Activated naive CD8-positive, alpha-beta T cell (primary cell): Measurements from ENCODE around the gene TXNDC12.
"Not testable (repeated sequence)": the region's sequence is repeated elsewhere in the genome, so short reads cannot be mapped to it uniquely, and the experiment has no call there.

Experiments
- H3K27ac Mint-ChIP-seq: one replicate; pipeline ENCODE4 v1.8.0; 2021; ENCODE audit warnings: mixed read lengths
- H3K27me3 Mint-ChIP-seq: one replicate; pipeline ENCODE4 v1.8.0; 2021; ENCODE audit warnings: mixed read lengths
- H3K36me3 Mint-ChIP-seq: one replicate; pipeline ENCODE4 v1.8.0; 2021; ENCODE audit warnings: mixed read lengths
- H3K4me1 Mint-ChIP-seq: one replicate; pipeline ENCODE4 v1.8.0; 2021; ENCODE audit warnings: low read depth, mixed read lengths
- H3K4me3 Mint-ChIP-seq: one replicate; pipeline ENCODE4 v1.8.0; 2021; ENCODE audit warnings: mild to moderate bottlenecking, mixed read lengths
- H3K9me3 Mint-ChIP-seq: one replicate; pipeline ENCODE4 v1.8.0; 2021; ENCODE audit warnings: low read depth, mixed read lengths

The TXNDC12 gene

GRCh38 chr1:52032124-52032784 is 22.7 kb downstream of the TXNDC12 start:
- peak overlapping the region; percentile 96 for H3K27ac Mint-ChIP-seq
- no peaks in the 10 kb centered on the region for H3K9me3 Mint-ChIP-seq
- H3K36me3 Mint-ChIP-seq, result peaks cover 19% of the 10 kb centered on the region
- no peaks in the 10 kb centered on the region for H3K27me3 Mint-ChIP-seq
- H3K4me1 Mint-ChIP-seq, result peaks cover 30% of the 10 kb centered on the region
- peak overlapping the region; percentile 95 for H3K4me3 Mint-ChIP-seq

DNA sequence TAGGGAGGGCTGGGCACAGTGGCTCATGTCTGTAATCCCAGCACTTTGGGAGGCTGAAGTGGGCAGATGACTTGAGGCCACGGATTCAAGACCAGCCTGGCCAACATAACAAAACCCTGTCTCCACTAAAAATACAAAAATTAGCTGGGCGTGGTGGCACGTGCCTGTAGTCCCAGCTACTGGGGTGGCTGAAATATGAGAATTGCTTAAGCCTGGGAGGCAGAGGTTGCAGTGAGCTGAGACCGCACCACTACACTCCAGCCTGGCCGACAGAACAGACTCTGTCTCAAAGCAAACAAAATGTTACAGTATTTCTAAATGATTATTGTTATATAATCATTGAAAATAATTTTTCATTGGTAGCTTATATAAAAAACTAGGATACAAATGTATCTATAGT is 26.2 kb downstream of the TXNDC12 start:
- H3K27me3 Mint-ChIP-seq, H3K27ac Mint-ChIP-seq, H3K4me3 Mint-ChIP-seq, H3K9me3 Mint-ChIP-seq: not testable (repeated sequence)
- Mint-ChIP-seq H3K36me3 (peaks cover 23% of the 10 kb centered on the region), H3K4me1 (peaks cover 26% of the 10 kb centered on the region)

DNA sequence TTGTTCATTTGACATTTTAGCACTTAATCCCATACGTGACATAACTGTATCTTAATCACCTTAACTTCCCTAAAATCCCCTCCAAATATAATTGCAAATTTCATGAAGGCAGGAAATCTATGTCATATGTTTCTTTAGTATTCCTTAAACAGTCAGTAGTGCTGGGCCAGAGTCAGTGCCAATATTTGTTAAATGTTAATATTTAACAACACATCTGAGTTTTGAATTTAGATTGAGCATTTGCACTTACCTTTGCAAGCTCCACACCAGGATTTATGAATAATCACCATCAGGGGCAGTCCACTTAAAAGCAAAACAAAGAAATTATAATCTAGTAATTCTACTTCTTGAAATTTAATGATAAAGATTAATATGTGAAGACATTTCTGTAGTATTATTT is 26.7 kb downstream of the TXNDC12 start:
- H3K27ac Mint-ChIP-seq, result peak overlapping the region; percentile 30
- H3K36me3 Mint-ChIP-seq, result peaks cover 23% of the 10 kb centered on the region
- H3K9me3 Mint-ChIP-seq, result no peaks in the 10 kb centered on the region
- no peaks in the 10 kb centered on the region for H3K27me3 Mint-ChIP-seq
- no peak overlapping the region for H3K4me3 Mint-ChIP-seq
- H3K4me1 Mint-ChIP-seq, result peaks cover 24% of the 10 kb centered on the region

GRCh38 chr1:52026278-52026677 is 28.7 kb downstream of the TXNDC12 start:
- H3K36me3 Mint-ChIP-seq, result peaks cover 20% of the 10 kb centered on the region
- H3K27ac Mint-ChIP-seq, result no peak overlapping the region
- H3K27me3 Mint-ChIP-seq, result no peaks in the 10 kb centered on the region
- peaks cover 13% of the 10 kb centered on the region for H3K4me1 Mint-ChIP-seq
- no peaks in the 10 kb centered on the region for H3K9me3 Mint-ChIP-seq
- no peak overlapping the region for H3K4me3 Mint-ChIP-seq

DNA sequence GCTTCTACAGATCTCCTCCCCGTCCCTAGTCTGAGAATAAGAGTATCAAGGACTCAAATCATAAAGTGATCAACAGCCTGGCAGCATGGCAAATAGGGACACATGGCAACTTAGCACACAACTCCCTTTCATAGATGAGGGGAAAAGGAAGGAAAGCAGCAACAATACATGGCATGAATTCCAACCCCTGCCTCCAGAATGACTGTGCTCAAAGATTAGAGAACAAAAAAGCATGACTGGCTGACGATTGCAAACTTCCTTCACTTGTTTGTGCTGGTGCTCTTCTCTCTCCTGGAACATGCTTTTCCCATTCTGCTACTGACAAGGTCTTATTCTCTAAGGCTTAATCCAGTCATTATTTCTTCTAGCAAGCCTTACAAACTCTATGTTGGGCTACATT is 32.9 kb downstream of the TXNDC12 start:
- no peaks in the 10 kb centered on the region for H3K9me3 Mint-ChIP-seq
- no peaks in the 10 kb centered on the region for H3K4me1 Mint-ChIP-seq
- no peak overlapping the region for H3K4me3 Mint-ChIP-seq
- no peaks in the 10 kb centered on the region for H3K27me3 Mint-ChIP-seq
- H3K27ac Mint-ChIP-seq, result no peak overlapping the region
- peaks cover 11% of the 10 kb centered on the region for H3K36me3 Mint-ChIP-seq

DNA sequence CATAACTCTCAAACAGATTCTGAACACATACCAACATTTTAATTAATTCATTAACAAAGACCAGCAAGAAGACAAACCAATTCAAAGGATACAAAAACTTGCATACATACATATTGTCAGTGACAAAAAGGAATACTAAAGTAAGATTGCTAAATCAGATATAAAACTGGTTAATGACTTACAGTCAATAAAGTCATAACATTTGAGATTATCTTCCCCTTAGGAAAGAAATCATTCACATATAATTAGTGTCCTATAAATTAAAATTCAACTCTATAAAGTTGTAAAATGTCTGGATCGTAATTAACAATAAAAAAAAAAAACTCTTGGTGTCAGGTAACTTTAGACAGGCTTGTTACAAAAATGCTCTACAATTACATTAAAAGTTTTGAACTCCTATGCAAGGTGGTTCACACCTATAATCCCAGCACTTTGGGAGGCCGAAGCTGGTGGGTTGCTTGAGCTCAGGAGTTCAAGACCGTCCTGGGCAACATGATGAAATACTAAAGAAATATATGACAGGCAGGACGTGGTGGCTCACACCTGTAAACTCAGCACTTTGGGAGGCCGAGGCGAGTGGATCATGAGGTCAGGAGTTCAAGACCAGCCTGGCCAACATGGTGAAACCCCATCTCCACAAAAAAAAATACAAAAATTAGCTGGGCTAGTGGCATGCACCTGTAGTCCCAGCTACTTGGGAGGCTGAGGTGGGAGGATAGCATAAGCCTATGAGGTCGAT is 46.8 kb downstream of the TXNDC12 start:
- Mint-ChIP-seq H3K36me3 (no peaks in the 10 kb centered on the region), H3K4me3 (no peak overlapping the region), H3K9me3 (no peaks in the 10 kb centered on the region), H3K27me3 (peaks cover 10% of the 10 kb centered on the region), H3K4me1 (no peaks in the 10 kb centered on the region), H3K27ac (no peak overlapping the region)

GRCh38 chr1:52007215-52008002 is 47.6 kb downstream of the TXNDC12 start:
- H3K27me3 Mint-ChIP-seq, result peaks cover 13% of the 10 kb centered on the region
- H3K4me3 Mint-ChIP-seq, result no peak overlapping the region
- H3K4me1 Mint-ChIP-seq, result no peaks in the 10 kb centered on the region
- no peaks in the 10 kb centered on the region for H3K36me3 Mint-ChIP-seq
- no peaks in the 10 kb centered on the region for H3K9me3 Mint-ChIP-seq
- H3K27ac Mint-ChIP-seq, result no peak overlapping the region

DNA sequence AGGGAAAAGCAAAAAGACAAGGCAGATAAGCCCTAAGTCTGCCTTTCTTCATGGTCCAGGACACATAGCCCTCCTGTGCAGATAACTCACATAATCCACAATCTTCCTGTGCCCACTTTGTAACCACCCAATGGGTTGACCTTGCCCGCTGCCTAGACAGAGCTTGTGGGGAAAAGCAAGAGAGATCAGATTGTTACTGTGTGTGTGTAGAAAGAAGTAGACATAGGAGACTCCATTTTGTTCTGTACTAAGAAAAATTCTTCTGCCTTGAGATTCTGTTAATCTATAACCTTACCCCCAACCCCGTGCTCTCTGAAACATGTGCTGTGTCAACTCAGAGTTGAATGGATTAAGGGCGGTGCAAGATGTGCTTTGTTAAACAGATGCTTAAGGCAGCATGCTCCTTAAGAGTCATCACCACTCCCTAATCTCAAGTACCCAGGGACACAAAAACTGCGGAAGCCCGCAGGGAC is 48.9 kb downstream of the TXNDC12 start:
- H3K4me1 Mint-ChIP-seq, H3K36me3 Mint-ChIP-seq, H3K4me3 Mint-ChIP-seq, H3K9me3 Mint-ChIP-seq, H3K27ac Mint-ChIP-seq: not testable (repeated sequence)
- H3K27me3 Mint-ChIP-seq, result peaks cover 15% of the 10 kb centered on the region

DNA sequence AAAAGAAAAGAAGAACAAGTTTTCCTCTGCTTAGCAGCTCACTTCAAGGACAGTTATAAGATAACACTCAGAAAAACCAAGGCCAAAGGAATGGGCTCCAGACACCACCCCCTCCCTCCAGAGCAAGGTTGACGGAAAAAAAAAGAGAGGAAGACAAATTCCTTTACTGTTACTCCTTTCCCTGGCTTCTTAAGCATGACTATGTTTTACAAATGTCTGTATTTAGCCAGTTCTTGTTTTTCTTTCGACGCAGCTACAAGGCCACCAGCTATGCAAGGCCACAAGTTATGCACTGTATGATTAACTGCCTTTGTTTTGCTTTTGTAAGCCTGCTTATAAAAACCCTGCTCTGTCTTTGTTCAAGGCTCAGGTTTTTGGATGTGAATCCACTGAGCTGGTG is 49.4 kb downstream of the TXNDC12 start:
- peaks cover 15% of the 10 kb centered on the region for H3K27me3 Mint-ChIP-seq
- H3K4me3 Mint-ChIP-seq, H3K9me3 Mint-ChIP-seq, H3K36me3 Mint-ChIP-seq, H3K27ac Mint-ChIP-seq, H3K4me1 Mint-ChIP-seq: not testable (repeated sequence)

GRCh38 chr1:52003877-52004276 is 51.1 kb downstream of the TXNDC12 start:
- H3K27me3 Mint-ChIP-seq, result peaks cover 13% of the 10 kb centered on the region
- H3K36me3 Mint-ChIP-seq, result no peaks in the 10 kb centered on the region
- no peak overlapping the region for H3K4me3 Mint-ChIP-seq
- H3K4me1 Mint-ChIP-seq, result no peaks in the 10 kb centered on the region
- H3K27ac Mint-ChIP-seq, result no peak overlapping the region
- H3K9me3 Mint-ChIP-seq, result no peaks in the 10 kb centered on the region

- Mint-ChIP-seq H3K4me3 (no peak overlapping the region), H3K36me3 (no peaks in the 10 kb centered on the region), H3K9me3 (no peaks in the 10 kb centered on the region), H3K27ac (no peak overlapping the region), H3K4me1 (no peaks in the 10 kb centered on the region), H3K27me3 (peaks cover 13% of the 10 kb centered on the region)
Measured at GRCh38 chr1:52002038-52002917, 52.7 kb downstream of the TXNDC12 start.

DNA sequence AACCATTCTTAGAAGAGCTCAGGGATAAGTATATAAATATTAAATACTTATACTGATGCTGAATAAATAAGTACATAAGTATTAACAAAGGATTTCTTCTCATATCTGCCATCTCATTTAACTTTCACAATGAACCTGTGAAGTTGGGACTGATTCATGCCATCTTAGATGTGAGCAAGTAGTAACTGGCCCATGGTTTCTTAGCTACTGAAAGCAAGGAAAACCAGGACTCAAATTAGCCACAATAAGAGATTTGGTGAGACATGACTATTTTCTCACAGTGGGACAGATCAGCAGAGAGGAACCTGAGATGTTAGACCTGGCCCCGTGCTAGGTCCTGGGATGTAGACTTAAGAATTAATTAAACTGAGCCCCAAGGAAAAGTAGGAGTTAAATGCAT is 56.3 kb downstream of the TXNDC12 start:
- H3K27me3 Mint-ChIP-seq, result peaks cover 9% of the 10 kb centered on the region
- H3K36me3 Mint-ChIP-seq, result no peaks in the 10 kb centered on the region
- no peaks in the 10 kb centered on the region for H3K4me1 Mint-ChIP-seq
- H3K4me3 Mint-ChIP-seq, result no peak overlapping the region
- no peak overlapping the region for H3K27ac Mint-ChIP-seq
- H3K9me3 Mint-ChIP-seq, result no peaks in the 10 kb centered on the region

DNA sequence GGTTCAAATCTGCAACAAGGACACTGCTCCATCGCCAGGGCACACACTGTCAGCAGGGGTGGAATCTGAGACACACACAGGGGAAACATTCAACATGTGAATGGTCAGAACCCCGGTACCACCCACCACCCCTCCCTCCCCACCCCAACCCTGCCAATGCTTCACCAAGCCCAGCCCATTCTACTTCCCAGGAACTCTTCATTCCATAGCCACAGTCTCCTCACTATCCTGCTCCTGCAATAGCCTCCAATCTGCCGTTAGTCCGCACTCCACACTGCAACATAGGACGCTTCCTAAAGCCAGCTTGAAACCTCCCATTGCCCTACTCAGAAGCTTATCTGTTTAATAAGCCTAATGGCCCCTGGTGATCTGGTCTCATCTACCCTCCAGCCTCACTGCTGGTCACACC is 57.0 kb downstream of the TXNDC12 start:
- H3K27ac Mint-ChIP-seq, result no peak overlapping the region

DNA sequence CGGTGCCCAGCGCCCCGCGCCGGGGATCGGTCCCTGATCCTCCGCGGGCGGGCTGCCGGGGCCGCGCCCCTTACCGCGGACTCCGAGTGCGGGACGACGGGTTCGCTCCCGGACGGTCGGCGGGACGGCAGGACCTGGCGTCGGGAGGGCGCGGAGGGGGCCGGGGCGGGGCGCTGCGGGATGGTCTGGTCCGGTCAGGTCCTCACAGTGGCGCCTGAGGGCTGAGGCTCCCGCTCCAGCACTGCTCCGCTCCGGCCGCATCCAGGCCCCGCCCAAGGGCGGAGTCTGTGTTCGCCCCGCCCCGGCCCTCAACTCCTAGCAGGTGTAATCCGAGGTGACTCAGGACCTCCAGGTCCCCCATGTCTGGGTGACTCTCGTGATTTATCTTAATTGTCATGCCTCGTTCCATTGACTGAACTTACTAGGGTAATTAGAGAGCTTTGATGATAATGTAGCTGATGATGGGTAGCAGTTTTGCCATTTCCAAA is 64.5 kb downstream of the TXNDC12 start, which contains the start of gene RAB3B:
RAB3B (minus strand) TSS at position 223 of the 488 bp plus-strand sequence. CDS start 13,583 bp downstream, outside the sequence.
- H3K4me3 Mint-ChIP-seq, result peak within 1 kb of the TSS; percentile 86
- H3K27me3 Mint-ChIP-seq, result peaks cover 24% of the 10 kb centered on the region
- peak within 1 kb of the TSS; percentile 2 for H3K27ac Mint-ChIP-seq
- peaks cover 12% of the 10 kb centered on the region for H3K4me1 Mint-ChIP-seq
- H3K9me3 Mint-ChIP-seq, result no peaks in the 10 kb centered on the region
- H3K36me3 Mint-ChIP-seq, result no peaks in the 10 kb centered on the region

More for the DNA sequence above, 57.0 kb downstream of the TXNDC12 start:
- Mint-ChIP-seq H3K36me3 (no peaks in the 10 kb centered on the region), H3K9me3 (no peaks in the 10 kb centered on the region), H3K4me1 (no peaks in the 10 kb centered on the region), H3K27me3 (peaks cover 12% of the 10 kb centered on the region), H3K4me3 (no peak overlapping the region)
